ENCODE data around the gene LRIG3.

LRIG3 gene, protein sequence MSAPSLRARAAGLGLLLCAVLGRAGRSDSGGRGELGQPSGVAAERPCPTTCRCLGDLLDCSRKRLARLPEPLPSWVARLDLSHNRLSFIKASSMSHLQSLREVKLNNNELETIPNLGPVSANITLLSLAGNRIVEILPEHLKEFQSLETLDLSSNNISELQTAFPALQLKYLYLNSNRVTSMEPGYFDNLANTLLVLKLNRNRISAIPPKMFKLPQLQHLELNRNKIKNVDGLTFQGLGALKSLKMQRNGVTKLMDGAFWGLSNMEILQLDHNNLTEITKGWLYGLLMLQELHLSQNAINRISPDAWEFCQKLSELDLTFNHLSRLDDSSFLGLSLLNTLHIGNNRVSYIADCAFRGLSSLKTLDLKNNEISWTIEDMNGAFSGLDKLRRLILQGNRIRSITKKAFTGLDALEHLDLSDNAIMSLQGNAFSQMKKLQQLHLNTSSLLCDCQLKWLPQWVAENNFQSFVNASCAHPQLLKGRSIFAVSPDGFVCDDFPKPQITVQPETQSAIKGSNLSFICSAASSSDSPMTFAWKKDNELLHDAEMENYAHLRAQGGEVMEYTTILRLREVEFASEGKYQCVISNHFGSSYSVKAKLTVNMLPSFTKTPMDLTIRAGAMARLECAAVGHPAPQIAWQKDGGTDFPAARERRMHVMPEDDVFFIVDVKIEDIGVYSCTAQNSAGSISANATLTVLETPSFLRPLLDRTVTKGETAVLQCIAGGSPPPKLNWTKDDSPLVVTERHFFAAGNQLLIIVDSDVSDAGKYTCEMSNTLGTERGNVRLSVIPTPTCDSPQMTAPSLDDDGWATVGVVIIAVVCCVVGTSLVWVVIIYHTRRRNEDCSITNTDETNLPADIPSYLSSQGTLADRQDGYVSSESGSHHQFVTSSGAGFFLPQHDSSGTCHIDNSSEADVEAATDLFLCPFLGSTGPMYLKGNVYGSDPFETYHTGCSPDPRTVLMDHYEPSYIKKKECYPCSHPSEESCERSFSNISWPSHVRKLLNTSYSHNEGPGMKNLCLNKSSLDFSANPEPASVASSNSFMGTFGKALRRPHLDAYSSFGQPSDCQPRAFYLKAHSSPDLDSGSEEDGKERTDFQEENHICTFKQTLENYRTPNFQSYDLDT

DNA sequence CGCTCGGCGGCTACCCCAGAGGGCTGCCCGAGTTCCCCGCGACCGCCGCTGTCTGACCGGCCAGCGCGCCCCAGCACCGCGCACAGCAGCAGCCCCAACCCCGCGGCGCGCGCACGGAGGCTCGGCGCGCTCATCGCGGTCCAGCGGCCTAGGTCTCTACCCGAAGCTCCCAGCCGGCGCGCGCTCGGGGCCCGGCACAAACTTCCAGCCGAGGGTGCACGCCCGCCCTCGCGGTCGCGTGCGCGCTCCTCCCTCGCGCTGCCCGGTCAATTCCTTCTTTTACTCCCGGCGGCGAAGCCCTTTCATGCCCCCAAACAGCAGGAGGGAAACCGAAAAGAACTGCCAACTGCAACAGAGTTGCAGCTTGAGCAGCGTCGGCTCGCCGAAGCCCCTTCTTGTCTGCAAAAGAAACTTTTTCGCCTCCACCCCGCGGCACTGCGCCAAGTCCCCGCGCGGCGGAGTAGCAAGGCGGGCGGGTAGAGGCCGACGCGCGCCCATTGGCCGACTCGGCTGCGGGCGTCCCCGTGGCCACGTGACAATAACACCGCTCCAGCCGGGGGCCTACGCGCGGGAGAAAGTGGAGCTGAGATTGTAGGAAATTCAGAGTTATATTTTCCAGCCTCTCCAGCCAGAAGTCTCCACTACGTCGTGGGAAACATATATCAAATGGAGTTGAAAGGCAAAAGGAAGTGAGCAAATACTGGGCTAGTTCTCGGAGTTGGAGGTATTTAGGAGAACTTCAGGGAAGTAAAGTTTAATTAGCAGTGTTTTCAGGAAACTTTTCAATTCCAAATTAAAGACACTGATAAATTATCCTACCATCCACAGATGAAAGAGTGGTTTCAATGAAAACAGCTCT is at the start of gene LRIG3:
Gene LRIG3 (minus strand): TSS at position 403 of the 859 bp plus-strand sequence. CDS start 269 bp downstream, at position 134.
- peak; percentile 59 for DNase-seq

DNA sequence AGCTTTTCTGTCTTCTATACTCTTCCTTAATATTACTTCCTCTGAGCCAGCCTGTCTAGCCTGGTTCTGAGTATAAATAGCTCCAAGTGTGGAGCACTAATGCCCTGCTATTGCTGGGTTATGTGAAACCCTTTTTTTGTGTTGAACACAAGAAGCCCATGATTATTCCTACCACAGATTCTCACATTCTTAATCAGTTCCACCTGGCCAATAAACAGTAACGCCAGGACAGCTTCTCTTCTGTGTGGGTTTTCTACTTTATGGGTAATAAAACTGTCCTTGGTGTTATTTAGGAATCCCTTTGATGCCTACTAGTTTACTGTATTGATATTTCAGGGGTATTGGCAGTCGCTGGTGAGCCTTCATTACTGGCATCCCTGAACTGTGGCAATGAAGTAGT is 48.9 kb upstream of the LRIG3 start:
- DNase-seq, result no peak

DNA sequence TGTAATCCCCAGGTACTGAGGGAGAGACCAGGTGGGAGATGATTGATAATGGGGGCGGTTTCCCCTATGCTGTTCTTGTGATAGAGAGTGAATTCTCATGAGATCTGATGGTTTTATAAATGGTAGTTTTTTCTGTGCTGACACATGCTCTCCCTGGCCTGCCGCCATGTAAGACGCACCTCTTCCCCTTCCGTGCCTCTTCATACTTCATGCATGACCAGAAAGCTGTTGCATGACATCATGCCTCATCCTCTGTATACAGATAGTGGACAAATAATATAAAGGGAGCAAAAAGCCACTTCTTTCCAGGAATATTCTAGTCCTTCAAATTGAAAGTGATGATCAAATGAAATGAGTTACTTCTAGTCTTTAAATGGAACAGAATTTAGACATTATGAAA is 47.3 kb upstream of the LRIG3 start:
- DNase-seq, result peak; percentile 17

DNA sequence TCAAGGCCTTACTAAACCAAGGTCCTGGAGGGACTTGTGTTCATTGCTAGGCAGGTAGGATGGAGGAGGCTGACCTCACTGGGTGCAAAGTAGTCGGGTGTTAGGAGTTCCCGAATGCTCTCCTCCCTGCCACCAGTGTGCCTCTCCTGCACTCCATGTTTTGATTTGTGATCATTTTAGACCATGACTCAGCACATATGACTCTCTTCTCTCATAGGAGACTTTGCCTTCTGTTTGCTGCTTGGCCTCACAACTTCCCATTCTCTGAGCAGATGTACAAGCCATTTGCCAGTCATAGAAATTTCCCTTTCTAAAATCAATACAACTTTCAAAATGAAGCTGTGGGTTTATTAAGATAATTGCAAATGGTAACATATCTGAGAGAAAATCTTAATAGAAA is 46.6 kb upstream of the LRIG3 start:
- DNase-seq, result no peak

DNA sequence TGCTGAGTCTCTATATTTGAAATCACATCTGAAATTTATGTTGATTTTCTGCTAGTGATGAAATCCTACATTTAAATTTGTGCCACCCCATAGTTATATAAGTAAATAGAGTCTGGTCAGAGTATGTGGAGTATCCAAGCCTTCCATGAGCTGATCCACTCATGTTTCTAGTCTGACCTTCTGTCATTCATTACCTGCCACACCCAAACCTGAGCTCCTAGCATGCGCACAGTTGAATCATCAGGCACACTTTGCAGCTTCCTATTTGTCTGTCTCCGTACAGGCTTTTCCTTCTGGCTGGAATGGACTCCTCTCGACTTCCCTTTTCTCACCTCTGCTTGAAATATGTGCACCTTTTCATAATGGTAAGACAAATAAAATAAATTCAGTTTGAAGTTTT is 45.3 kb upstream of the LRIG3 start:
- DNase-seq, result no peak

DNA sequence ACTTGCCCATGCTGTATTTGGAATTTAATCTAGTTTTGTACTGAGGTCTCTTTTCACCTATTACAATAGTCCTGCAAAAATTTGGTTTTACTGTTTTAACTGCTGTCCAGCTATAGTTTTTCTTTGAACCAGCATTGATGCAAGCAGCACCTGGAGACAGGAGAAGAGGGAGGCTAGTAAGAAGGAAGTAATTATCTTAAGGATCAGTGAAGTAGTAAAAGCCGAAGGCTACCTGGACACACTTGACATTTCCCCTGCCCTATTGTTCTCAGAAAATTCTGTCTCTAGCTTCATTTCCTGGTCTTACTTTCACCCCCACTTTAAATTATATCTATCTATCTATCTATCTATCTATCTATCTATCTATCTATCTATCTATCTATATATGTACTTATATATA is 43.5 kb upstream of the LRIG3 start:
- no peak for DNase-seq

DNA sequence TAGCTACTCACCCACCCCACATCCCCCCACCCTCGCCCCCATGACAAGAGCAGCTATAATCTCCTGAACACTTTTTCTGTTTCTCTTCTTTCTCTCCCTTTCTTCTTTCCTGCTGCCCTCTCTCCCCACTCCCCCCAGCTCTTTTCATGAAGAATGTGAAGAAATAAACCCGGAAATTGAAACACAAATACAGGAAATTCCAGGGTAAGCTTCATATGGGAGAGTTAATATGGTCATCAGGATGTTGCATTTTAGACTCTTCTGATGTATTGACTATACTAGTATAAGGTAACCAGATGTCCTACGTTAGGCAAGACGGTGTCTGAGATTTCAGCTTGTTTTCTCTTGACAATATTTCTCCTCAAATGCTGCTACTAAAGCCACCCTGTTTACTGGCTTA is 41.6 kb upstream of the LRIG3 start:
- DNase-seq, result no peak

DNA sequence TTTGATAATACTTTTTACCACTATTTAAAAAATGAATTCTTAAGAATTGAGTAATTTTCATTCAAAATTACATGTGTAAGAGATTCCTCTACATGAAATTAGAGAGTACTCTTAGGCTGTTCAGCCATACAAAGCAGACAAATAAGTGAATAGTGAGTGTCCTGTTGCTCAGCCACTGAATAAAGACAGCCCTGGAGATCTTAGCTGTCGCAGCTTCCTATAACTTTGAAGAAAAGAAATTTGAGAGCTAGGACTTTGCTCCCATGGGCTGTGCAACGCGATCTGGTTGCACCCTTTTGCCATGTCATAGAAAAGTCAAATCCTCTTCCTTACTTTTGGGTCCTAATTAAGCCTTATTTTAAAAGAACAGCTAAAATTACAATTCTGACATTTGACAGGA is 40.9 kb upstream of the LRIG3 start:
- no peak for DNase-seq

DNA sequence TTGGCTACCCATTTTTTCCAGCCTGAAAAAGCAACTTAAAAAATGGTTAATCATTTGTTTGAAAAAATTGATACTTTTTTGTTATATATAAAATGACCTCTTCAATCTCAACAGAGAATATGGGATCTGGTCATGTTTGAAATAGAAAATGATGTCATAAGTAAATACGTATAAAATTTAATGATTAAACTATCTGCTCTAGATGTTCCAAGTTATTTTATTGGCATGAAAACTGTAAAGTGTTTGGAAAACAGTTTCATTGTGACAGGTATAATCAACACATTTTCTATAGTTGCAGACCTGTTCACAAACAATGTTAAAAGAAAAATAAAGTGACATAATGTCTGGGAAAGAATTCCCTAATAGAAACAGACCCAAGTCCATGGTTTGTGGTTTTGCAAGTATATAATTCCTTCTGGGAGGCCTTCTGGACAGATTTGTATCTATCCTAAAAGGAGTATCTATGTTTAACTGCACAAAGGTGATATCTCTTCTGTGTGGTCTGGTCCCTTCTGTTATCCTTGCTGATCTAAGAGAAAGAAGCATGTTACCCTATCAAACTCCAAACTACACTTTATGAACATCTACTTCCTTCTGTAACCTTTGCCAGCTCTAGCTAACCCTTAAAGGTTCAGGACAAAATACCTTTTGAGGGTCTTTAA is 39.5 kb upstream of the LRIG3 start:
- no peak for DNase-seq

DNA sequence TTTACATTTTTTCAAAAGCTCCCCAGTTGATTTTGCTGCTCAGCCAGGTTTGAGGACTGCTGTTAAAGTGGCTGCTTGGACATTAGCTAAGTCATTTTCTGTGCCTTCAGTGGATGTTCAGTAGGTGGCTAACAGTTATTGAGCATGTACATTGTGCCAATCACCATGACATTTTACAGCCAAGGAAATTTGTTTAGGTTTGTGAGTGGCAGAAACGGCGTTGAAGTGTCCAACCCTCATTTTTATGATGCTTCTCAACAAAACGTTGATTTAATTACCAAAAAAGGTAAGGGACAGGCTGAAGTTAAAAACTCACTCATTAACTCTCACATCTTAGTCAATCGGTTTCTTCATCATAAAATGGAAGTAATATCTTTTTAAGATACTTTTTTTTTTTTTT is 37.0 kb upstream of the LRIG3 start:
- DNase-seq, result no peak

DNA sequence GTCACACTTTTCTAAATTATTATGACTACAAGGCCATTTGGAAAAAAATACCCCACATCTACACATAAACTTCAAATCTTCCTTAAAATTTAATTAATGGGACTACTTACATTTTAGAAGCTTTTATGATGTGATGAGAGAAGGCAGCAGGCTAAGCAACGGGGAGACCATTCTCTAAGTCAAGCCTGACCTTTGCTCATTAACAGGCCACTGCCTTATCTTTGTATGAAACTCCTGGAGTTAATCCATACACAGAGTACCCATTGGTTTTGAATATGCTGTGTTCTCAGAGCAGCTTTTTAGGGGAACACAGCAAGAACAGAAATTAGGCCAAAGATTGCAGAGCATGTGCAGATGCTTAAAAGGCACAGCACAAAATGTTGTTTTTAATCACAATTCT is 35.5 kb upstream of the LRIG3 start:
- no peak for DNase-seq

DNA sequence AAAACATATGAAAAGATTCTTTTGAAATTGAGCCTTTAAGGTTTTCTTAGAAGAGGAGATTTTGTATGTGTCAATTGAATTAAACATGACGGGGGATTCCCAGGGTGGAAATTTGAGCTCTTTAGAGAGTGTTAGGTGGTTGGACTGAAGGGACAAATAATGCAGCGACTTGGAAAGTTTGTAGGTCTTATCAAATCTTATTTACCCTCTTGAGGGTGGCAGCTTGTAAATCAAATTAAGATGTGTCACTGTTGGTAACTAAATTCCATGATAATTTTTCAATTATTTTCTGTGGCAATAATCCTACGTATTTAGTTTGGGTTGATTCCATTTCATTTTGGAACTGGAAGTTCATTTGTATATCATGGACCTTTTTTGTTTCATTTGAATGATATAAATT is 33.7 kb upstream of the LRIG3 start:
- DNase-seq, result no peak

DNA sequence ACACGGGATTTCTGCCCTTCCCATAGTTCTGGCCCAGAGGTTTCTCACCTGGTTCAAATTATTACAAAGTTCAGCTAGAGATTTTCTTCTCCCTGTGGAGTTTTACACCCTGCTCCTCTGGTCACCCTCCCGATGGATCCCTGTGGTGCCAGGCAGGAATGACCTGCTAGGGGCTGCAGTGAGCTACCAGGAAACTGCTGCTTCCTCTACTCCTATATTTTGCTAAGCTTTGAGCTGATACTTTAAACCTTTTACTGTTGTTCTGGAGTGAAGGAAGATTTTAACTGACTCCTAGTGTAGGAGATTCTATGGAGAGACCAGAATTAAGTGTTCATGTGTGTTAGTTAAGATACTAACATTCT is 30.4 kb upstream of the LRIG3 start:
- peak; percentile 6 for DNase-seq

DNA sequence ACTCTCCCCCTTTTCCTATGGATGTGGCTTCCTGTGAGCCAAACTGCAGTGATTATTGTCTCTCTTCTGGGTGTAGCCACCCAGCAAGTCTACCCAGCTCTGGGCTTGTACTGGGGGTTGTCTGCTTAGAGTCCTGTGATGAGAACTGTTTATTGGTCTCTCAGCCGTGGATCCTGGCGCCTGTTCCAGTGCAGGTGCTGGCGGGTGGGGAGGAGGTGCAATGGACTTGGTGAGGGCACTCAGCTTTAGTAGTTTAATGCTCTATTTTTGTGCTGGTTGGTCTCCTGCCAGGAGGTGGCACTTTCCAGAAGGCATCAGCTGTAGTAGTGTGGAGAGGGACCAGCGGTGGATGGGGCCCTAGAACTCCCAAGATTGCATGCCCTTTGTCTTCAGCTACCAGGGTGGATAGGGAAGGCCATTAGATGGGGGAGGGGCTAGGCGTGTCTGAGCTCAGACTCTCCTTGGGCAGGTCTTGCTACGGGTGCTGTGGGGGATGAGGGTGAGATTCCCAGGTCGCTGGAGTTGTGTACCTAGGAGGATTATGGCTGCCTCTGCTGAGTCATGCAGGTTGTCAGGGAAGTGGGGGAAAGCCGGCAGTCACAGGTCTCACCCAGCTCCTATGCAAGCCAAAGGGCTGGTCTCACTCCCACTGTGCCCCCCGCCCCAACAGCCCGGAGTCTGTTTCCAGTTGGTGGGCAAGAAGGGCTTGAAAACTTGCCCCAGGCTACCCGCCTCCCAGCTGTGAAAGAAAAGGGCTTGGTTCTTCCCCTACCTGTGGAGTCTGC is 29.8 kb upstream of the LRIG3 start:
- peak; percentile 72 for DNase-seq

DNA sequence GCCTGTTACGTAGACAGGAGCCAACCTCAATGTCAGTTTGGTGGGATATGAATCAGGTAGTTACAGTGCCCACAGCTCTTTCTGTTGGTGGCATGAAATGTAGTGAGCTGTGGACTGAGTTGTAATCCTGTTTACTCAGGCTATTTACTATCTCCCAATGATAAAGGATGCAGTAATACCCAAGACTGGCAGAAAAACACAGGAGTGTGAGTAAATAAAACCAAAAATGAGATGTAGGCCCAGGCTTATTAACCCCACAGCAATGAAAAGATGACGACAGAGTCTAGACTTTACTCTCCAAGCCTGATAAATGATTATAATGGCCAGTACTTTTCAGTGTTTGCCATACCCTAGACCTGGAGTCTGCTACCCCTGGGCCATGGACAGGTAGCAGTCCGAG is 22.8 kb upstream of the LRIG3 start:
- DNase-seq, result no peak

DNA sequence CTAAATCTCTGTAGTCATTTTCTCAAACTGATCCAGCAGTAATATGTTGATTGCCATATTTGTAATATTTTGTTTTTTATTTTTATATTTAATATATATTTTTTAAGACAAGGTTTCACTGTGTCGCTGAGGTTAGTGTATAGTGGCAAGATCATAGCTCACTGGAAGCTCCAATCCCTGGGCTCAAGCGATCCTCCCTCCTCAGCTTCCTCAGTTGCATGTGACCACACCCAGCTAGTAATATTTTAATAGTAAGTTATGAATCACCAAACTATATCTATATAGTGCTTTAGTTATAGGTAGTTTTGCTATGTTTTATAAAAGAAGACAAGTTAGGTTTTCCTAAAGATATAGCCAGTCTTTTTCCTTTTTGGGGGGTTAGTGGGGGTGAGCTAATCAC is 22.0 kb upstream of the LRIG3 start:
- DNase-seq, result no peak

DNA sequence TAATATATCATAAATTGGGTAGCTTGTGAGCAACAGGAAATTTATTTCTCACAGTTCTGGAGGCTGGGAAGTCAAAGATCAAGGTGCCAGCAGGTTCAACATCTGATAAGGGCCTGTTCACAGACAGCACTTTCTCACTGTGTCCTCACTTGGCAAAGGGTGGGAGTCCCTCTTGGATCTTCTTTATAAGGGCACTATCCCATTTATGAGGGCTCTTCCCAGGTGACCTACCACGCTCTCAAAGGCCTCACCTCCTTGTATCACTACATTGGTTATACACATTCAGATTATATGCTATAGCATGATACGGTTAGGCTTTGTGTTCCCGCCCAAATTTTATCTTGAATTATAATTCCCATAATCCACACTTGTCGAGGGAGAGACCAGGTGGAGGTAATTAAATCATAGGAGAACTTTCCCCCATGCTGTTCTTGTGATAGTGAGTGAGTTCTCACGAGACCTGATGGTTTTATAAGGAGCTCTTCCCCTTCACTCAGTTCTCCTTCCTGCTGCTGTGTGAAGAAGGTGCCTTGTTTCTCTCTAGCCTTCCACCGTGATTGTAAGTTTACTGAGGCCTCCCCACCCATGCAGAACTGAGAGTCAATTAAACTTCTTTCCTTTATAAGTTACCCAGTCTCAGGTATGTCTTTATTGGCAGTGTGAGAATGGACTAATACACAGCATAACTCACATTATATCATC is 19.2 kb upstream of the LRIG3 start:
- no peak for DNase-seq

DNA sequence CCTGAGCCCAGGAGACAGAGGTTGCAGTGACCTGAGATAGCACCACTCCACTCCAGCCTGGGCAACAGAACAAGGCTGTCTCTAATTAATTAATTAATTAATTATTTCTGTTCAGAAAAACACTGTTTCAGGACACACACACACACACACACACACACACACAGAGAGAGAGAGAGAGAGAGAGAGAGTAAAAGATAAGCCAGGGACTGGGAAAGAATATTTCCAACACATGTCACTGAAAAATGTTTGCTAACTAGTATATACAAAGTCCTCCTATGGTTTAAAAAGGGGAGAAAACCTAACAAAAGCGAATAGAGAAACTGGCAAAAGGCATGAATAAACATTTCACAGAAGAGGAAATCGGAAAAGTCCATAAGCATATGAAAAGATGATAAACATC is 18.1 kb upstream of the LRIG3 start:
- DNase-seq, result no peak

DNA sequence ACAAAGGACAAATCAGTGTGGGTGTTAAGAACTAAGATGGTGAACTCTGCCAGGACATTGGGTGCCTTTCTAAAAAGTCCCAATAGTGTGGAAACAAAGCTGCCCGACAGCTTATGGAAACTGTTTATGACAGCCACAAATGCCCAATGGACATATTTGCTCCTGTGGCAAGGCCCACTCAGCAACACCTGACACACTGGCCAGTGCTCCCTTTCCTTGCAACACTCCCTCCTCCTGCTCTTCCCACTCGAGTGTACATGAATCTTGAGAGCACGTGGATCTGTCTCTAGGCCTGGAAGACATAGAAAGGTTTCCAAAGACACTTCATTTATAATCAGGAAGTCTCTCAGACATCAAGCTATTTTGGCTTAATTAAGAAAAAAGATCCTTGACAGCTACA is 14.2 kb upstream of the LRIG3 start:
- no peak for DNase-seq

DNA sequence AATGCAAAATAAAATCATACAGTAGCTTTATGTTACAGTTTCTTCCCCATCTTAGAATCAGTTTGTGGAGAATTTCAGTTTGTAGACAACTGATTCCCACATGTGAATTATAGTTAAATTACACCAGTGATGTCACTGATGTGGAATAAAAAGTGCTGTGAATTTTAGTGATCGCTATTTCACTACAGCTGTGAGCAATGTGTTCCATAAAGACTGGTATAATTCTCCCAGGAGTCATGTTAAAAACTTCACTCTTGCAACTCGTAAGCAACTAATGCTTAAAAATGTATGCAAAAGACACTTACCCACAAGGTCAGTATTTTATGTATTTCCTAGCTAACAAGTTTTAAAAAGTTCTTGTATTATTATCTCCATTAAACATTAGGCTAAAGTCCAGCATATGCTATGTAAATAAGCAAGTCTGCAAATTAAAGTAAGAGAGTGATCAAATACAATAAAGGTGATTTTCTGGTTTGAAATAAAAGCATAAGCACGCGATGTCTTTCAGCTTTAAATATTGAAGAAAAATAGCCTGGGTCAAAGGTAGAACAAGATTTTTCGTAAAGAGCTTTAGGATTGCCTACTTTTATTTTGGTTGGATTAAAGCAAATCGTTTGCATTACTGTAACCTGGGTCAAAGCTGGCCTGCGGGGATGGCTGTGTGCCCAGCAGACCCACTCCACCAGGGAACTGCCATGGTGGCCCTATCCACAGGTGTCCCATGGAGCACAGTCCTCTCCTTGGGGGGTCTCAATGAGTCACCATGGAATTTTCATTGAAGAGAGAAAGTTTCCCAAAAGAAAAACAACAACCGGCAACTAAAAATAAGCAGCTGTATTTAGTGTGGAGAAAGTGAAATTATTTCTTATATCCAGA is 12.7 kb upstream of the LRIG3 start:
- DNase-seq, result no peak

Measured in SHP77 treated with DMSO at 0.1 percent for 48 hours (cell line).